NCI-H460 (cell line): ENCODE data around the gene PBXIP1. TPM values are rescaled to one million over a fixed set of nuclear protein-coding genes. Genes with fewer than 3 reads are reported as not detected.
"Not testable (repeated sequence)": the region's sequence is repeated elsewhere in the genome, so short reads cannot be mapped to it uniquely, and the experiment has no call there.

Source experiments
- DNase-seq: peaks from one replicate; pipeline ENCODE4 v3.0.0-alpha.2; 2016; ENCODE audit warnings: low read depth; ENCODE audit errors: extremely low read depth
- total RNA-seq: library from RNA; depleted of rRNA; stranded (reverse); fragments of >200 nt; shearing (Covaris generic); gene quantifications from 2 replicates; pipeline ENCODE4 v1.2.3, GENCODE V29; 2014

PBXIP1 gene
- total RNA-seq, 1 experiment from 2014 or later = 25.6 TPM

DNA sequence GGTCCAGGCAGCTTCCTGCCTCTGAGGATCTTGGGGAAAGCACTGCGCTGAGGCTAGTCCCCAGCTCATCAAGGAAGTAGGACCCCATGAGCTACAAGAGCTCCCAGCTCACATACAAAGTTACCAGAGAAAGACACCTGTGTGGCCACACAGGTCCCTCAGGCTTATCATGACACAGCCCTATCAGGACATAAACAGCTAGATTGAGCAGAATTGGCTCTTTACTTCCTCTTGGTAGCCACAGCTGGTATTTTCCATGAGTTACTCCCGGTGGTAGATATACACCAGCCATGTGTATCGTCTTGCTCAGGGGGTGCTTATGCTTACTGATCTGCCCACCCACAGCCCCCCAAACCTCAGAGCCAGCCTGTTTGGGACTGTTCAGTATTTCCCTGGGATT lies 38.7 kb upstream of the PBXIP1 start:
- DNase-seq = no peak

DNA sequence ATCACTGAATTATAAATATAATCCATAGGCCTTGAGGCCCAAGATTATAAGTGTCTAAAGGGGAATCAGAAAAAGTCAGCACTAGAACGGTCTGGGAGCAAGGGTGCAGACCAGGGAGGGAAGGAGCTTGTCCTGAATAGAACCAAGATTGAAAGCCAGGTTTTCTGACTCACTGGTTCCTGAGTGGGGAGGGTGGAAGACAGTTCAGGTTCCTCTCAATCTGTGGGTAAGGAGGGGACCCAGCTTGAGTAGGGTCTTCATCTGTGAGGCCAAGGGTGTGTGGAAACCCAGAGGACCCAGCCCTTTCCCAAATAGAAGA lies 38.3 kb upstream of the PBXIP1 start:
- DNase-seq = no peak

DNA sequence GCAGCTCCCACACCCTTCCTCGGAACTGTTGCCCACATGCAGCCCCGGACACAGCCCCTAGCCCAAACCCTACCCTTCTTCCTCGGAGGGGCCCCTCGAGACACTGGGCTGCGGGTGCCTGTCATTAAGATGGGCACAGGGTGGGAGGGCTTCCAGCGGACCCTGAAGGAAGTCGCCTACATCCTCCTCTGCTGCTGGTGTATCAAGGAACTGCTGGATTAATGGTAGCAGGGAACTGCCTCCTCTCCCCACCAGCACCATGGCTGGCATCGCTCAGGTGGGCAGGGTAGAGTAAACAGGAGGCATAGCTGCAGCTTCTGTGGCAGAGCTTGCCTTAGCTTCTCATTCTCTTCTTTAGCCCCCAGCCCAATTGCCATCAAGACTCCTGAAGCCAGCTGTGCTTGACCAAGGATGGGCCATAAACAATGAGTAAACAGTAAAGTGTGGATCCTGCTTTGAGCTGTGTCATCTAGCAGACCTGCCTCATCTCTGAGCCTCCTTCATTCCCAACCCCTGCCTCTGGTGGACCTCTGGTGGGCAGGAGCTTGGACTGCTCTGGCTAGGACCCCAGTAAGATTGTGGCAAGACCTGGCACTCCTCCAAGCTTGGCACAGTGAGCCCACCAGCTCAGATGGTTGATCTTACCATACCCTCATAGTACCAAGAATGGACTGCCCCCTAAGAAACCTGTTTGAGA lies 37.8 kb upstream of the PBXIP1 start, which contains the start of gene LENEP:
TSS of gene LENEP (plus strand) at position 15 of the 697 bp plus-strand sequence. CDS start at position 37, 22 bp downstream.
- no peak for DNase-seq

DNA sequence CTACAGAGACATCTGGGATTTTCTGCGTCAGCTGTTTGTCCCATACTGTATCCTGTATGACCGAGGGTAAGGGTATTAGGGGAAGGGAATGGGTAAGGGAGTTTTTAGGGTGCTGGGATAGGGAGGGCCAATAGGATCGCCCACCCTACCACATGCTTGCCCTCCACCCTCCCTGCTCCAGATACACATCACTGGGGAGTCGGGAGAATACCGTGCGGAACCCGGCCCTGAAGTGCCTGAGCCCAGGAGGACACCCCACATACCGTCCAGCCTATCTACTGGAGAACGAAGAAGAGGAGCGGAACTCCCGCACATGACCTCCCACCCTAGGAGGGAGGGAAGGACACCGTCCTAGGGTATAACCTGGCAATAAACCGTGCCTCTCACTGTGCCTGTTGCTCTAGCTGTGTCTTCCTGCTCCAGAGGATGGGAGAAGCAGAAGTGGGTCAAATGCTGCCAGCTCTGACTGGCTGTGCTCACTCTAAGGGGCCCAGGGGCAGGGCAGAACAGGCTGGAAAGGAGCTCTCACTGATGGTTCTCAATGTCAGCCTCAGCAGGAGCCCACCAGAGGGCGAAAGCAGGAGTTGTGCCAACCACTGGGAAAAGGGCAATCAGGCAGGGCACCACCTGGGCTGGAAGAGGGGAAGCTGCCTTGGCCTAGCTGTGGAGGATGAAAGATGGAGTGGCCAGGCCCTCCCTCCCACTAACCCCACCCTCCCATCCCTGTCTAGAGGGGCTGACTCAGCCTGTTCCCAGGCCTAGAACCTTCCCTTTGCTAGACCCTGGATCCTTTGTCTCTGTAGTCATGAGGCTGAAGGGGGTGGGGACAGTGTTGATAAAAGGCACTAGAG lies 37.0 kb upstream of the PBXIP1 start:
- DNase-seq = no peak

DNA sequence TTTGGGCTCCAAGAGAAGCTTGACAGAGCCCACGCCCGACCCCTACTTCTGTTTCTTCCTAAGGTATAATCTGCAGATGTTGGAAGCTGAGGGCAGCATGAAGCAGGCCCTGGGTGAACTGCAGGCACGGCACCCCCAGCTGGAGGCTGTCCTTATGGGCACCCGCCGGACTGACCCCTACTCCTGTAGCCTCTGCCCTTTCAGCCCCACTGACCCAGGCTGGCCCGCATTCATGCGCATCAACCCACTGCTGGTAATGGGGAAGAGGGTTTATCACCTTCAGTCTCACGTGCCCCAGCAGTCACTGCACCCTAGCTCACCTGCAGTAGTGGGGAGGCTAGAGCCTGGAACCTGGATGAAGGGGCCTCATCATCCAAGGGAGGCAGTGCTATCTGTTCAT lies 34.4 kb upstream of the PBXIP1 start:
- DNase-seq = no peak

DNA sequence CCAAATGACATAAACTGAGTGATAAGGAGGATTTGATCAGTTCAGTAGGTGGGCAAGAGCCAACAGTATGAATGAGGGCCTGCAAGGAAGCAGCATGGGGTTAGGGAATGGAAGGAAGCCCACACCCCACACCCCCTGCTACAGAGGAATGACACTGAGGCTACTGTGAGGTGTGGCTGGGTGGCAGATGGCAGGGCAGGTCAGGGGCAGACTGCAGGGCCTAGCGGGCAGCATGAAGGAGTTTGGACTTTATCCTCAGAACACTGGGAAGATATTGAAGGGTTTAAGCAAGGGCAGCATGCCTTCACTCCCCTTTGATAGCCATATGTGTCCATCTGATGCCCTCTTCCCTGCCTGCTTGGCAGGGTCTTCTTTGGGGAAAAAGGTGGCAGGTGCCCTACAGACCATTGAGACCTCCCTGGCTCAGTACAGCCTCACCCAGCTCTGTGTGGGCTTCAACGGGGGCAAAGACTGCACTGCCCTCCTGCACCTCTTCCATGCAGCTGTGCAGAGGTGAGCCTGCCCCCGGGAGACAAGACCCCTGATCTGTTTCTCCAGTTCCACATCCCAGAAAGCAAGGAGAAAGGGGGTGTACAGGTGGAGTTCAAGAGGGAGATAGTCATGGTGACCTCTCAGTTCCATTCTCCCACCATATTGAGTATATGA lies 33.4 kb upstream of the PBXIP1 start:
- no peak for DNase-seq

DNA sequence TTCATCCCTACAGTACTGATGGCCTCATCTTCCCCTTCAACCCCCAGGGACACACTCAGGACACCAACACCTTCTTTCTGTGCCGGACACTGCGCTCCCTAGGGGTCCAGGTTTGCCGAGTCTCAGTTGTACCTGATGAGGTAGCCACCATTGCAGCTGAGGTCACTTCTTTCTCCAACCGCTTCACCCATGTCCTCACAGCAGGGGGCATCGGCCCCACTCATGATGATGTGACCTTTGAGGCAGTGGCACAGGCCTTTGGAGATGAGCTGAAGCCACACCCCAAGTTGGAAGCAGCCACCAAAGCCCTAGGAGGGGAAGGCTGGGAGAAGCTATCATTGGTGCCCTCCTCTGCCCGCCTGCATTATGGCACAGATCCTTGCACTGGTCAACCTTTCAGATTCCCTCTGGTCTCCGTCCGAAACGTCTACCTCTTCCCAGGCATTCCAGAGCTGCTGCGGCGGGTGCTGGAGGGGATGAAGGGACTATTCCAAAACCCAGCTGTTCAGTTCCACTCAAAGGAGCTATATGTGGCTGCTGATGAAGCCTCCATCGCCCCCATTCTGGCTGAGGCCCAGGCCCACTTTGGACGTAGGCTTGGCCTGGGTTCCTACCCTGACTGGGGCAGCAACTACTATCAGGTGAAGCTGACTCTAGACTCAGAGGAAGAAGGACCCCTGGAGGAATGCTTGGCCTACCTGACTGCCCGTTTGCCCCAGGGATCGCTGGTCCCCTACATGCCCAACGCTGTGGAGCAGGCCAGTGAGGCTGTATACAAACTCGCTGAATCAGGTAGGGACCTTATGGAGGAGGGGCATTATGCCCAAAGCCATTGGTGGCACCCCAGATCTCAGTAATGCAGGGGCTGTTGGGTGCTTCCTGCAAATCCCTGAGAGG lies 32.4 kb upstream of the PBXIP1 start:
- no peak for DNase-seq

DNA sequence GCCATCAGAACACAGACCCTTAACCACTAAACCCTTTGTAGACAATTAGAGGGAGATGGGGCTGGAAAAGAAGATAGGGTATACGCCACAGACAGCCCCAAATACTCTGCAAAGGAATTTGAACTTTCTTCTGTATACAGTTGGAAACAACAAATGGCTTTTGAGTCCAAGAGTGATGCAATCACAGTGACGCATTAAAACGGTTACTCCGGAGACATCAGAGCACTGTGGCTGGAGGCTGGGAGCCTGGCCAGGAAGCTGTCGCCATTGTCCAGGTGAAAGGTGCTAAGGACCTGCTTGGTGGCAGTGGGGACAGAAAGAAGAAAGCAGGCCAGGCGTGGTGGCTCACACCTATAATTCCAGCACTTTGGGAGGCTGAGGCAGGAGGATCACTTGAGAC lies 31.4 kb upstream of the PBXIP1 start:
- DNase-seq = no peak

DNA sequence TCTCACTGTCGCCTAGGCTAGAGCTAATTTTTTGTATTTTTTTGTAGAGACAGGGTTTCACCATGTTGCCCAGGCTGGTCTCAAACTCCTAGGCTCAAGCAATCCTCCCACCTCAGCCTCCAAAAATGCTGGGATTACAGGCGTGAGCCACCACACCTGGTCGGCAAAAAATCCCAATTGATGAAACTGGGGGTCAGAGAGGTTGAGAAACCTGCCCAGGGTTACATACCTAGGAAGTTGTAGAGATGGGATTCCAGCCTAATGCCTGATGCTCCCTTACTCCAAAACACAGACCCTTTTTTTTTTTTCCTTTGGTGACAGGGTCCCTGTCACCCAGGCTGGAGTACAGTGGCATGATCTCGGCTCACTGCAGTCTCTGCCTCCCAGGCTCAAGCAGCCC lies 30.8 kb upstream of the PBXIP1 start:
- DNase-seq = not testable (repeated sequence)

DNA sequence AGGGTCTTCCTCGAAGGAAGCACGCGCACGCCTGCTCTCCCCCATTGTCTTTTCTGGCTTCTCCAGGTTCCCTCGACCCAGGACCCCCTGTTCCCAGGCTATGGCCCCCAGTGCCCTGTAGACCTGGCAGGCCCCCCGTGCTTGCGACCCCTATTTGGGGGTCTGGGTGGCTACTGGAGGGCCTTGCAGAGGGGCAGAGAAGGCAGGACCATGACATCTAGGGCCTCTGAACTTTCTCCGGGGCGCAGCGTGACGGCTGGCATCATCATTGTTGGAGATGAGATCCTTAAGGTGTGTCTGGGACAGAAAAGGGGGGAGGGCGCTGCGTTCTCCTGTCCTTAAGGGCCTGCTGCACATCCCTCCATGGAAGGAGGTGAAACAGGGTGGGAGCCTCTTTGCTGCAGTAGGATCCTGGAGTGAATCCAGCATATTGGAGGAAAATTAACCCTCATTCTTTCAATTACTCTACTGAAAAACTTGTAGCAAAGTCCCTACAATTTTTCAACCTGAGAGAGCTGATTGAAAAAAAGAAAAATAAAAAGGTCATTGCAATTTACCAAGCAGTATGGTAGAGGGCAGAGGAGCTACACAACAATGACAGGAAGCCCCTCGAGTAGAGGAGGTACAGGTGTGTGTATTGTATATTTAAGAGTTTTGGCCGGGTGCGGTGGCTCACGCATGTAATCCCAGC lies 28.0 kb upstream of the PBXIP1 start:
- DNase-seq = no peak

DNA sequence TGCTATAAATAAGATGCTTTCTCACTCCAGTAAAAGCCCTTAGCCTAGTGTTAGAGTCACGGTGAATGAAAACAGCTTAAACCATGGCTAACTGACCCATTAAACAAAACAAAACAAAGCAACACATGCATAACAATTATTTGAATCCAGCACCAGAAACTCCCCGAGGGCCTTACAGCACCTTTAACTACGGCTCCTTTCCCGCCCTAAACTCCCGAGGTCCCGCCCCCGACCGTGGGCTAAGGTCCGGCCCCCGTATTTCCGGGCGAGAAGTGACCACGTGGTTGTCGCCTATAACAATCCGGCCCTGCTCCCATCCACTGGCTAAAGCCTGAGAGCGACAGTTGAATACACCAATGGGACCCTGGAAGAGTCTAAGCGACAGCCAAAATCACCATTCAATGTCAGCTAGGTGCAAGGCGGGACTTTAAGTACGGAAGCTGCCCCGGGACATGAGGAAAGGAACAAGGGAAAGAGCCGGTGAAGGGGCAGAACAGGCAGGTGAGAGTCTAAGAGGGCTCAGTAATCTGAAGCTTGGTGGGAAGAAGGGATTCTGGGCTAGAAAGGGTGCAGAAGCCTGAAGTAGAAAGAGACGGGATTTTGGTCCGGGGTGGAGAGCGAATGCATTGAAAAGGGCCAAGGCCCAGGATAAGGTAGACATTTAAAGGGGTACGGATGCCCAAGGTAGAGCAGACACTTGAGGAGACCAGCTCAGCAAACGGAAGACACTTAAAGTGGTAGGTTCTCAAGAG lies 27.2 kb upstream of the PBXIP1 start, which contains the start of gene FLAD1:
TSS of gene FLAD1 (plus strand) at position 448 of the 752 bp plus-strand sequence. CDS start 351 bp downstream, outside the sequence.
- peak; percentile 100 for DNase-seq

DNA sequence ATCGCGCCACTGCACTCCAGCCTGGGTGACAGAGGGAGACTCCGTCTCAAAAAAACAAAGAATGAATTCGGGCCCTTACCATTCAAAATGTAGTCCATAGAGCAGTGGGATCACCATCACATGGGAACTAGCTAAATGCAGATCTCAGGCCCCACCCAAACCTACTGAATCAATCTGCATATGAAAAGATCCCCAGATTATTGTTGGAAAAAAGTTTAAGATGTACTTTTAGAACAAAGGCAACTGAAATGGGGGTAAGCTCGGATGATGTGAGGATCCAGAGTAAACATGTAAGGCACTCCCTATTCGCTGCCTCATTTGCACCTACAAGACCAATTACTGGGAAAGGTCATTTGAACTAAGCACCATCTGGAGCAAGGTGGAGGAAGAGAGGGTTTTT lies 26.4 kb upstream of the PBXIP1 start:
- no peak for DNase-seq

DNA sequence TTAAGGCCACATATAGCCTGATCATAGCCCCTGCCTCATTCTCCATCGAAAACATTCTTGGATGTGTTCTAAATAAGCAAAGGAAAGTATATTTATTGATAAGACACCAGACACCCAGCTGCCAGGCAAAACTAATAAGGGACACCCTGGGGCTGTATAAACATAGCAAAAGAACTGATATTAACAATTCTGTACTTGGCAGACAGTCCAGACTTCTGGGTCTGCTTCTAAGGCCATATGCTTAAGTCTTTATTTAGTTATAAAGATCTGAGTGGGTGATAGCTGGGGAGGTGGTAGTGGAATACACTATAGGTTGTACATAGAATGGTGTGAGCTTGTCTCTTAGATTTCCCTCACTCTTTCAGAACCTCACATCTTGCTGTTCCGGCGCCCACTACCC lies 22.5 kb upstream of the PBXIP1 start:
- no peak for DNase-seq

DNA sequence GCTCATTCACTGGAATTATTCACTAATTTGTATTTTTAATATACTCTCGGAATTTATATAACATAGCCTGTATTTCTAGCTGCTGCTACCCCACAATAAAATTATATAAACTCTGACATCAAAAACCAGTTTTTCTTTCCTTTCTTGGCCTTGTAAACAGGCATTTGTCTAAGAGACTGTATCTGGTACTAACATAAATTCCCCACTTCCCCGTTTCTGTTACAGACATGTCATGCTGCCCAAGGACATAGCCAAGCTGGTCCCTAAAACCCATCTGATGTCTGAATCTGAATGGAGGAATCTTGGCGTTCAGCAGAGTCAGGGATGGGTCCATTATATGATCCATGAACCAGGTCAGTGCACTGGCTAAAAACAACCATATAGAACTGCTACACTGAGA lies 21.9 kb upstream of the PBXIP1 start:
- not testable (repeated sequence) for DNase-seq

DNA sequence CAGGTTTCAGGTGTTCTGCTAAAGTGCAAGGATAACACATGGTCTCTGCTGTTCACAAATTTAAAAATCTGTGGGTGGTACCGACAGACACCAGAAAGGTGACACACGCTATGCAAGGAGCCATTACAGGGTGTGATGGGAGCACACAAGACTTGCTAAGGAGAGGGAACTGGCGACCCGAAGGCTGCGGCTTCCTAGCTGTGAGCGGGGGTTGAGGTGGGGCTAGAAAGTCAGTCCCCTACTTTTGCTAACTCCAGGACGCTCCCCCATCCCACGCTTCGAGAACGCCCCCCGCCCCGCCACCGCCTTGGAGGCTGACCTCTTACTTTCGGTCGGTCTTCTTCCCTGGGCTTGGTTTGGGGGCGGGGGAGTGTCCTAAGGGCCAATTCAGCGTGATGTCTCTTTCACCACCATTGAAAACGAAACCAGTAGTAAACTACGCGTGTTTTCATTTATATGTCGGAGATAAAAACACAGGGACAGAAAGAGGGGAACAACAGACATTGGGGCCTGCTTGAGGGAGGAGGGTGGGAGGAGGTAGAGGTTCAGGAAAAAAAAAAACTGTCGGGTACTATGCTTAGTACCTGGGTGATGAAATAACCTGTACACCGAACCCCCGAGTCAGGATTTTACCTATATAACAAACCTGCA lies 19.6 kb upstream of the PBXIP1 start:
- DNase-seq = peak; percentile 35

DNA sequence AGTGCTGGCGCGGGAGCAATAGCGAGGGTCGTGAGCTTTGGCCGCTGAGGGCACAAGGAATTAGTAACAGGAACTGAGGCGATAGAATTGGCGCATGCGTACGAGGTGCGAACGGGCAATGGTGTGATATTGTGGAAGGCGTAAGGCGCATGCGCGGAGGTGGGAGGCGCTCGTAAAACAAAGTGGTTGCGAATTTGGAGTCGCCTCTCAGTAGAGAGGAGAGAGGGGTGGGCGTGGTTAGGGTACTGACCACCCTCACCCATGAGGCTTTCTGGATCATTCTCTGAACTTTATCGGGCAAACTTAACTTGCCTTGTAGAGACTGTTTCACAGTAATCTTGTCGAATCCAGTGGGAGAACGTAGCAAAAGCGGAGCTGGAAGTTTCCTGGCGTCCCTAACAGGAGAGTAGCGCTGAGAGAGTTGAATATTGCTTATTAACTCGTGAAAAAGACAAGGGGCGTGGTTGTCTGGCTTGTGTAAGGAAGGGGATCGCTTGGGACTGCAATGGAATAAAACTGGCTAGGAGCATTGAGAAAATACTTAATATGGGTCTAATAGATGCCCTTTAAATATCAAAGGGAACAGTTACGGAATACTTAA lies 19.0 kb upstream of the PBXIP1 start:
- peak; percentile 99 for DNase-seq

DNA sequence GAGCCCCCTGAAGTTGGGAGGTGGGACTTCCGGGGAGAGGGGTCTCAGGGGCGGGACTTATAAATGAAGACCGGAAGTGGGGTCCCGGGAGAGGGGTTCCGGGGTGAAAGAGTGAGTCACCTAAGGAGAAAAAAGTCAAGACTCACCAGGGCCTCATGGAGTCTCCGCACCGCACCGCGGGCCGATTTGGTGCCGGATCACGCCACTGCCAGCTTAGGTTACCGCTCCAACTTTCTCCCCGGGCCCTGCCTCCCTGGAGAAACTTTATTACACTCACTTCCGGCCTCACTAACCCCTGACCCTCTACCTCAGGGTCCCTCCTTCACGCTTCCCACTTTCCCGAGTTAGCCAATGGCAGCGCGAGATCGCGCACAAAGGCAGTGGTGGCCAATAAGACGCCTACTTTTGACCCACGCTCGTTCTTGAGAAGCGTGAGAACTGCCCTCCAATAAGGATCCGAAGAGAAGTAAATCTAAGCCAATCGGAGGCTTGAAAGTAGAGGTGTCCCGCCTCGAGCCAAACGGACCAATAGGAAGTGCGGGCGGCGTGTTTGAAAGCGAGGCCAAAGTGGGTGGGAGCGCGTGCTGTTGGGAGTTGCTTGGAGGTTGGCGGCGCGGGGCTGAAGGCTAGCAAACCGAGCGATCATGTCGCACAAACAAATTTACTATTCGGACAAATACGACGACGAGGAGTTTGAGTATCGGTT lies 18.4 kb upstream of the PBXIP1 start, which contains the start of gene CKS1B:
TSS of gene CKS1B (plus strand) at position 580 of the 706 bp plus-strand sequence. CDS start at position 645, 65 bp downstream.
- peak; percentile 100 for DNase-seq
